Stimulated activated CD8-positive, alpha-beta memory T cell treated with anti-CD3 and anti-CD28 coated beads, Interleukin-15, amount 100 ng/mL, for 1 hour (primary cell): ENCODE measurements around the gene MEGF8.

Source experiments
- DNase-seq: peaks from one replicate; pipeline ENCODE4 v3.0.0-alpha.2; 2020; ENCODE audit warnings: low read depth

MEGF8 gene, protein sequence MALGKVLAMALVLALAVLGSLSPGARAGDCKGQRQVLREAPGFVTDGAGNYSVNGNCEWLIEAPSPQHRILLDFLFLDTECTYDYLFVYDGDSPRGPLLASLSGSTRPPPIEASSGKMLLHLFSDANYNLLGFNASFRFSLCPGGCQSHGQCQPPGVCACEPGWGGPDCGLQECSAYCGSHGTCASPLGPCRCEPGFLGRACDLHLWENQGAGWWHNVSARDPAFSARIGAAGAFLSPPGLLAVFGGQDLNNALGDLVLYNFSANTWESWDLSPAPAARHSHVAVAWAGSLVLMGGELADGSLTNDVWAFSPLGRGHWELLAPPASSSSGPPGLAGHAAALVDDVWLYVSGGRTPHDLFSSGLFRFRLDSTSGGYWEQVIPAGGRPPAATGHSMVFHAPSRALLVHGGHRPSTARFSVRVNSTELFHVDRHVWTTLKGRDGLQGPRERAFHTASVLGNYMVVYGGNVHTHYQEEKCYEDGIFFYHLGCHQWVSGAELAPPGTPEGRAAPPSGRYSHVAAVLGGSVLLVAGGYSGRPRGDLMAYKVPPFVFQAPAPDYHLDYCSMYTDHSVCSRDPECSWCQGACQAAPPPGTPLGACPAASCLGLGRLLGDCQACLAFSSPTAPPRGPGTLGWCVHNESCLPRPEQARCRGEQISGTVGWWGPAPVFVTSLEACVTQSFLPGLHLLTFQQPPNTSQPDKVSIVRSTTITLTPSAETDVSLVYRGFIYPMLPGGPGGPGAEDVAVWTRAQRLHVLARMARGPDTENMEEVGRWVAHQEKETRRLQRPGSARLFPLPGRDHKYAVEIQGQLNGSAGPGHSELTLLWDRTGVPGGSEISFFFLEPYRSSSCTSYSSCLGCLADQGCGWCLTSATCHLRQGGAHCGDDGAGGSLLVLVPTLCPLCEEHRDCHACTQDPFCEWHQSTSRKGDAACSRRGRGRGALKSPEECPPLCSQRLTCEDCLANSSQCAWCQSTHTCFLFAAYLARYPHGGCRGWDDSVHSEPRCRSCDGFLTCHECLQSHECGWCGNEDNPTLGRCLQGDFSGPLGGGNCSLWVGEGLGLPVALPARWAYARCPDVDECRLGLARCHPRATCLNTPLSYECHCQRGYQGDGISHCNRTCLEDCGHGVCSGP (N-terminal part only)

DNA sequence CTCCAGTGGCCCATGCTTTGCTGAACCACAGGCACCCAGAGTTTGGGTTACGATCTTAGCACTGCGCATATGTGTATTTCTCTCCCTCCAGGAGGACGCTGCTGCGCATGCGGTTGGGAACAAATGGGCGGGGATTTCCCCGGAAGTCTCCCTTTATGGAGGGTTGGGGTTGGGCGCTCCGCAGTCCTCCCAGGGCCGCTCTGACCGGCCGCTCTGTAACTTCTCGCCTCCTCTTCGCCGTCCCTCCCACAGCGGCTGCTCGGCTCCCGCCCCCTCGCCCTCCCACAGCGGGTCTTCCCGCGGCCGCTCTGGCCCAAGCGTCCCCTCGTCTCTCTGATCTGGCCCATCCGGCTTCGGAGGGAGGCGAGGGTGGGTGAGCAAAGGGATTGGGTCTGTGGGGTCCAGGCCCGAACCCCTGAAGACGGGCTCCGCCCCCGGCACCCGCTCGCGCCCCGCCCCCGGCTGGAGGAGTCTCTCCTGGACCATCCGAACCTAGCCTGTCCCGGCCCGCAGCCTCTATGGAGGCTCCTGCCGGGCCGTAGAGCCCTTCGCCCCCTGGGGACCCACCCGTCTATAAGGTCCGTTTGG lies at the start of gene MEGF8:
MEGF8 (plus strand) TSS at position 328 of the 588 bp plus-strand sequence. CDS start 609 bp downstream, outside the sequence.
- DNase-seq, result peak; percentile 98

DNA sequence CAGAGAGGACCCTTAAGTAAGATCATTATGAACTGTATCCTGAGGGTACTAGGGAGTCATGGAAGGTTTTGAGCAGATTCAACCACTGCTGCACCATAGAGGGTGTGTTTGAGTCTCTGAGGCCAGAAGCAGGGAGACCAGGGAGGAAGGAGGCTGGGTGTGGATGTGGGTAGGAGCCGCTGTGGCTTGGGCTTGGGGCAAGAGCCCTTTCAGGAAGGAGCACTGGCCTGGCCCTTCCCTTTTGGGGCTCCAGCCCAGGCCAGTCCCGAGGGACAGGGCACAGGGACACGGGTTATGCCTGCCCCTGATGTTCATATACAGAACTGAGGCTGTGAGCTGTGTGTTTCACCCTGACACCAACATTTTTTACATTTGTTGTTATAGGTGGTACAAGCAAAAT lies 49.2 kb upstream of the MEGF8 start:
- no peak for DNase-seq

DNA sequence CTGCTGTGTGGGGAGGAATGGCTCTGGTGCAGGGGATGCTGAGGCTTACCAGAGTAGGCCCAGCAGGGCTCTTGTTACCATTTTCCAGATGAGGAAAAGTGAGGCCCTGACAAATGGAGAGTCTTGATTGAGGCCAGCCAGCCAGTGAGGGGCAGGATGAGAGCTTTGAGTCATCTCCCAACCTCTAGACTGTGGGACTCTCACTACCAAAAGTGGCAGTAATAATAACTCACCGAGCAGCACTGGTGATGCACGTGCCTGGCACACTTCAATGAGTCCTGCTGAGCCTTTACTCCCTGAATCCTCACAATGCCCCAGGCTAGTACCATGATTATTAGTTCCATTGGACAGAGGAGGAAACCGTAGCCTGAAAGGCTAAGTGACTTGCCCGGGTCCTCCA lies 48.6 kb upstream of the MEGF8 start:
- no peak for DNase-seq

DNA sequence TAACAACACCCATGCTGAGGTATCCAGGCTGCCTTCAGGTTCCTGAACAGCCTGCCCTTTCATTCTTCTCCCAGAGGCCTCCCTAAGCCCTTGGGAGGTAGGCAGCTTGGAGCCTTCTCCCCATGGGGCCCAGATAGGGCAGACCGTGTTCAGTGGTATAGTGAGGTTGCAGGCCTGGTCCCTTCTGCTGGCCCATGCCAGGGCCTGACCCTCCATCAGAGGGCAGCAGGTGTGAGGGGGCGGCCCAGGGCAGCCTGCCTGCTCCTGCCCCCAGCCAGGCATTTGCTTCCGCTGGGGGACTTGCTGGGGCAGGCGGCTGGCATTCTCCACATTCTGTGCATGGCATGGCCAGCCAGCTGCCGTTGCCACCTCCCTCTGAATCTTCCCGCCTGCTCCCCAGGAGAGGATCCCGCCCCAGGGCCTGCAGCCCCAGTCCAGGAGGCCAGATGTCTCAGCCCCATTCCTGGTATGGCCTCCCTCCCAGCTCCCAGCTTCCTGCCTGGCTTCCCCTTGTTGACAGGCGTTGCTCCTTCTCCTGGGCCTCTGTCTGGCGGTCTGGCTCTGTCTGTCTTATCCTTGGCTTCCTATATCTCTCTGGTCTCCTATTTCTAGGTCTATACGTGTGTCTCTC lies 47.5 kb upstream of the MEGF8 start:
- no peak for DNase-seq

DNA sequence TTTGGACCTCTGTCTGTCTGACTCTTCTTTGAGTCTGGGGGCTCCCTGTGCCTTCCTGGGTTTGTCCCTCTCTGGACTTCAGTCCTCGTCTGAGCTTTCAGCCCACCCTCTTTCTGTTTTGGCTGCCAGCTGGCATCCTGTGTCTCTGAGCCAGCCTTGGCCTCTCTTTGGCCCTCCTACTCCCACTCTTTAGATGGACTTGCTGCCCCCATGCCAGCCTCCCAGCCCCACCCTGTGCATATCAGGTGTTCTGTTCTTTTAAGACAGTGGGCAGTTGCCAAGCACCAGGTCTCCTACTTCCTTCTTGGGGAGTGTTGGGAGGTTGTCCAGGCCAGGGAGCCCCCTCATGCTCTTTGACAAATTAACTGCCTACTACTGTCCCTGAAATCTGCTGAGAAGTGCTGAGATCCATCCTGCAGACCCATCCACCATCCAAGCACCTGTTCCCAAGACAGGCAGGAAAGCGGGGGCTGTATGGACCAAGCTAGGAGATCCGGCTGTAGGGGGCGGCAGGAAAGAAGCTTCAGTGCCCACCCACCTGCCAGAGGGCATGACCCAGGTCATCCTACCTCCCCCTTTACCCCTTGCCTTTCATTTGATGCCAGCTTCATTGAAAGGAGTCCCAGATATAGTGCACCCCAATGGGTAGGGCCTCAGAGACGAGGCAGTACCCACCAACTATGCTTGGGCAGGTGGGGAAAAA lies 46.8 kb upstream of the MEGF8 start:
- DNase-seq, result no peak

DNA sequence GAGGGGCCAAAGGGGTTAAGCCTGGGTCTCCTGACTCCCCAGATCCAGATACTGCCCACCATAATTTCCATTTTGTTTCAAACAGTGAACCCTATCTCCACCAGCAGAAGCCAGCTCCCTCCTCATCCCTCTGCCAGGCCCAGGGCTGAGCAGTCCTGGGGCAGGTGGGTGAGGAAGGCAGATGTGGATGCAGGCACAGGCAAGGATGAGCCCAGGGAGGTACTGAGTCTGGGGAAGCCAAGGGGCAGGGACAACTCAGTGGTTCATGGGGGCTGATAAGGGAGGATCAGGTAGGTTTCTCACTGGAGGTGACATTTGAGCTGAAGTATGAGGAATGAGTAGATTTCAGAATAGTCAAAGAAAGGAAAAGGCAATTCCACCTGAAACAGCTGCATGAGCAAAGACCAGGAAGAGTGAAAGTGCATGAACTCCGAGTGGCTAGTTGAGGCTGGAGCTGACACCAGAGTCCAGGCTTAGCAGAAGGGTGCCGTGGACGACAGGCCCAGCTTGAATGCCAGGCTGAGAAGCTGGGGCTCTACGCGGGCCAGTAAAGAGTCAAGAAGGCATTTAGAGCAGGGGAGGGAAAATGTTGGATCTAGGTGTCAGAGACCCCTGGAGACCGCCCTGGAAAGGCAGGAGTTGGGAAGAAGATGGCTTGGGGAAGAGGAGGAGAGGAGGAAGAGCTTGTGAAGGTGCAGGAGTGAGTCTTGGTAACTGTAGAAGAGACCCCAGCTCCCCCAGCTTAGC lies 46.1 kb upstream of the MEGF8 start:
- no peak for DNase-seq

DNA sequence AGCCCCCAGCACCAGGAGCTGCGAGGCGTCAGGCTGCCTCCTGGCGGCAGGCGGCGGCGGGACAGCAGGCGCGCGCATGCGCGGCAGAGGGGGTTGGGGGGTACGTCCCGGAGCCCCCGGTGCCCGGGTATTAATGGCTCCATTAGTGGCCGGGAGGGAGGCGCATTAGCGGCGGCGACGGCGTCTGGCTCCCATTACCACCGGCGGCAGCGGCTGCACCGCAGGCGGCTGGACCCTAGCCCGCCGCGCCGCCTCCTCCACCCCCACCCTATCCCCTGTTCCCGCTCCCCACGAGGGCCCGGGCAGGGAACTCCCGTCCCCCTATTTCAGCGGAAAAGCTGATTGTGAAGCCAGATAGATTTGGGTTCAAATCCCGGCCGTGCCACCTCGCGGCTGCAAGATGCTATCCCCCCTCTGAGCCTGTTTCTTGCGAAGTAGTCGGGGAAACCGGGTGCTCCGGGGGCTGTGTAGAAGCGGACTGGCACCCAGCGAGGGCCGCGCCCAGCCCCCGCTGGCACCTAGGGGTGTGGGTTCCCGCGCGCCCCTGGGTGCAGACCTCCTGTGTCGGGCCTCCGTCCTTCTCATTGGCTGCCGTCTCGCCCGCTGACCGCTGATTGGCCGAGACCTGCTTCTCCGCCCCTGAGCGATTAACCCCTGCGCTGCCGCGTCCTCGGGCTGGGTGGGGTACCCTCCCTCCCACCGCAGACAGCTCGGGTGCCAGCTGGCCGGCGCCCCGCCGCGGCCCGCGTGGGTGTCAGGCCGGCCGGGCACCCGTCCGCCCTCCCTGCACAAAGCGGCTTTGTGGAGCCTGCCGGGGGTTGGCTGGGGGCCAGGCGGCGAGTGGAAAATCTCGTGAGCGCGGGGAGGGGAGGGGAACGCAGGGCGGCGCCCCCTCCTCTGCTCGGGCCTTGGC lies 45.3 kb upstream of the MEGF8 start:
- peak; percentile 67 for DNase-seq

DNA sequence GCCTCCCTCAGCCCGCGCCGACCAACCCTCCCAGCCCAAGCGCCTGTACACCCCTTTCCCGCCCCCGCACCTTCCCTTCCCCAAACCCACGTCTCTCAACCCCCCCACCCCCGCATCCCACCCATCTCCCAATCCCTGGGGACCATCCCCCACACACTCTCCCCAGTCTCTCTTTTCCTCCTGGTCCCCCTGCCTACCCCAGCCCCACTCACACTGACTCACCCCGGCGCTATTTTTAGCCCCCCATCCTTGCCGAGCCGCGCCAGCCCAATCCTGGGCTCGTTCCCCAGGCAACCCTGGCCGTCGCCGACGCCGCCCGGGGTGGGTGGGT lies 44.7 kb upstream of the MEGF8 start:
- DNase-seq, result no peak

DNA sequence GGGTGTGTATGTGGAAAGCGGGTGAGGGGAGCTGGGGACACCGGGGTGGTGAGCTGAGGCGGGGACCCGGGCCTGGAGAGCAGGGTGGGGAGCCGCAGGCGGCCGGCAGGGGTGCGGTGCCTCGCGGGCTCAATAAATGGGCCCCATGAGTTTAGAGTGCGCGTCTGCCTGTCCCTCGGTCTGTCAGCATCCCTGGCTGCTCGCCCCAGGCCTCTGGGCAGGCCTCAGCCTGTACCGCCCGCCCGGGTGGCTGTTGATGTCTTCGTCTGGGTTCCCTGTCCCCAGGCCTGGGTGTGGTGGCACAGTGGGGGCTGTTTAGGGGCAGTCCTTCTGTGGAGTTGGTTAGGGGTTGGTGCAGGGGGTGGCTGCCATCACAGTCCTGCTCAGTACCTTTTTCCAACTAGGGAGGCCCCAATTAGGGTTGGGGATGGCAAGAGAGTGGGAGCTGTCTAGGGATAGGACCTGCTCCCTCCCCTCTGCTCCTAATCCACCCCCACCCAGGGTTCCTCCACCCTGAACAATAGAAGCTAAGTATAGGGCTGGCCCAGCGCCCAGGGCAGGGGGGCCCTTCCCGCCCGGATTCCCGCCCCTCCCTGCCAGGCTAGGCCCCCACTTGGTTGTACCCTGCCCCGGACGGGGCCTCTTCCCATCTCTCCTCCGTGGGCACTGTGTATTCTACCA lies 44.1 kb upstream of the MEGF8 start:
- no peak for DNase-seq

DNA sequence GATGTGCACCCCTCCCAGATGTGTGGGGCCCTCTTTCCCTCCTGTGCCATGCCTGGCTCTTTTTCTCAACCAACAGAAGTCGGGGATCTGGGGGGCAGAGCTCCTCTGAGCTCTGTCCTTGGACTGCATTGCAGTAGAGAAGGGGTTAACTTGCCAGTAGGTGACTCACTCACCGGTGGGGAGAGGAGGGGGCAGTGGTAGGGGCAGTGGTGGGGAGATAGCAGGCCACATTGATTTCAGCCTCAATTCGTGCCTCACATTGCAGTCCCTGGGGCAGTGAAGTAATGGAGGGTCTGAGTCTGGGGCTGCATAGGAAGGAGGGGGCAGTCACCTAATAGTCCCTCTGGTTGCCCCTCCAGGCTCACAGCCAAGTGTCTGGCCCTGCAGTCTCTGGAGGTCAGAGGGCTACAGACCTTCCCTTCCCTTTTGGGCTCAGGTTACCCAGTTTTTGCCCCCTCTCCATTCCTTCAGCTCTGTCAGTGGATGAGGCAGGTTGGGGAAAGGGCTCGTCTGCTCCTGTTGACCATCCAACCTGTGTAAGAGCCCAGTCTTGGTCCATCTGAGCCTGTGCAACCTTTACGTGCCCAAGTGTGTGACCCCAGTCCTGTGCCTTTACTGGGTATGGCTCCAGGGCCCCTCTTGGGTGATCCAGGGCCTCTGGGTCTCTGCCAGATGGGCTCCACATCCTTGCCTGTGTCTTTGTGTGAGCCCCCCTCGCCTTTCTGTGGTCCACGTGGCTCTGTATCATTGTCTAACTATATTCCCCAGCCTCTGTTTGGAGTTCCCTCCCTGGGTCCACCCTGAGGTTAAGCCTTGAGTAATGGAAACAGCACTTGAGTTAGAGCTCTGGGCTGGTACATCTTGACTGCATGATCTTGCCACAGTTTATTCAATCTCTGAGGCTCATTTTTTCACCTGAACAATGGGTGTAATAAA lies 43.3 kb upstream of the MEGF8 start:
- no peak for DNase-seq

DNA sequence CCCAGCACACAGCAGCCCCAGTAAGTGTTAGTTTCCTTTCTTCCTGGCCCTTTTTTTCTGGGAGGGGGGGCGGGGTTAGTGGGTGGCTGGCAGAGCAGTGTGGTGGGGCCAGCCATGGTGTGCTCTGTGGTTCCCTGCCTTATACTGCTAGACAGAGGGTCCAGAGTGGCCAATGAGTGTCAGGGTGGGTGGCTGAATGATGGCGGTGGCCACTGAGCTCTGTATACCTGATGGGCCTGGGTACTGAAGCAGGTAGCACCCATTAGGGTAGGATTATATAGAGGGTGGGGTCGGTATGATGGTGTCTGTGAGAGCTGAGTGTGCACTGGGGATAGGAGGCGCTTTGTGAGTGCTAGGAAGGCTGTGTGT lies 42.6 kb upstream of the MEGF8 start:
- DNase-seq, result no peak

DNA sequence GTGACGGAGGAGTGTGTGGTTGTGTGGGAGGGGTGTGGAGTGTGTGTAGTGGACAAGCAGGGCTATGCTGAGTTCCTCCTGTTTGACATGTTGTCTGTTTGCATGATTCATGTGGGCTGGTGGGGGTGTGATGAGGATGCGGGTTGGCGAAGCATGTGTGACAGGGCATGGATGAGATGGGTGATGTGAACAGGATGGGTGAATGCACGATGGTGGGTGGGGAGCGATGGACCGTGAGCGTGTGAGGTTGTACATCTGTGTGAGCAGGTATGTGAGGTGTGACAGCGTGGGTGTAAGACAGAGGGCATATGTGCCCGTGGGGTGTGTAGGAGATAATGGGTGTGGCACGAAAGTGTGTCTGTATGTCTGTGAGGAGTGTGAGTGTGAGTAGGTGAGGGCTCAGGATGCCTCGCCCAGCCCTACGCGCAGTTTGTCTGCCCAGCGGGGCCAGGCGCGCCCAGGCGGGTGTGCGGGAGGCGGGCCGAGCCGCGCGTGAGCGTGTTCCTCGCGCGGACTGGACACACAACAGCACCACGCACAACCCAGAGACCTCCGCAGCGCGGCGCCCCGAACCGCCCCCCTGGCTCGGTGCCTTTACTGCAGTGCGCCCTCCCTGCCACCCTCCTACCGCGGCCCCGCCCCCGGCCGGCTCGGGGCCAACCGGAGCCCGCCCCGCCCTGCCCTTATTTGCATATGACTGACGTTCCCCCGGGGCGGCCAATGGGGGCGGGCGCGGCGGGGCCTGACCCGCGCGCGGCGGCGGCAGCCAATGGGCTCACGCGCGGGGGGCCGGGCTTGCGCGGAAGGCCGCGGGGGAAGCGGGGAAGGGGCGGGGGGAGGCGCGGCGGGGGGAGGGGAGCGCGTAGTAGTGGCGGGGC lies 42.0 kb upstream of the MEGF8 start:
- peak; percentile 87 for DNase-seq

DNA sequence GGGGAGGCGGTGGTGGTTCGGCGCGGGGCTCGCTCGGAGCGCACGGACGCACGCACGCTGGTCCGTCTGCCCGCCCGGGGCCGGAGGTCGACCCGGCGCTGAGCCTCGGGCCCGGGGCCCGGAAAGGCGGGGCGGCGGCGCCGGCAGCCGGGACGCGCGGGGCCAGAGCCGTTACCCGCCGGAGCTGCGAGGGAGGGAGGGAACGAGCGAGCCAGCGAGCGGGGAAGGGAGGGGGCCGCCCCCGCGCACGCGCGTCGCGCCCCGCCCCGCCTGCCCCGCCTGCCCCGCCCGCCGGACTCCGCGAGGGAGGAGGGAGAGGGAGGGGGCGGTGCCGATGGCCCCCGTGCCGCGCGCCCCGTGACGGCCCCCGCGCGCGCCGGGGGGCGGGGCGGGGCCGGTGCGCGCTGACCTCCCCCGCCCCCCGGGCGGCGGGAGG lies 41.4 kb upstream of the MEGF8 start:
- DNase-seq, result peak; percentile 56

DNA sequence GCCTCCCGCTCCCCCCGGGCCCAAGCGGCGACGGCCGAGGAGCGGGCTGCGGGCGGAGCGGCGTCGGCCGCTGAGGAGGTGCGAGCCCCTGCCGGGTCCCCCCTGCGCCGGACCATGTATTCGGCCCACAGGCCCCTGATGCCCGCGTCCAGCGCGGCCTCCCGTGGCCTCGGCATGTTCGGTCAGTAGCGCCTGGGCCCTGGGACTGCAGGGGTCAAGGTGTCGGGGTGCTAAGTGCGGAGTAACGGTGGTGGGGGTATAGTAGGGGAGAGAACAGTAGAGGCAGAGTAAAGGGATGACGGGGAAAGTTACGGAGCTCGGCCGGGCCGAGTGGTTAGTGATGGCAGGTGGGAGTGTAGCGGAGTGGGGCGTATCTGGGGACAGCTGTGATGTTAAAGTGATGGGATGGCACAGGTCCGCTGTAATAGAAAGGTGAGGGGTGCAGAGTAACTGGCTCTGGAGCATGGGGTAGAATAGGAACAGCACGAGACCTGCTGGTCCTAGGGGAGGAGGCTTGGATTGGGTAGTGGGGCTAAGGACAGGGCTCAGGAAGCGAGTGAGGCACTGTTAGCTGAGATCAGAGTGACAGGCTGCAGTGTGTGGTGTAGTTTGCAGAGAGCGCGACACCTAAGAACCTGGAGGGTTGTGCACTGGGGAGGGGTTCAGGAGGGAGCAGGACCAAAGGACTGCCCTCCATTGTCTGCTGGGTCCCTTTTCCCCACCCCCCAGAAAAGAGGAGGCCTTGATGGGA lies 40.7 kb upstream of the MEGF8 start:
- DNase-seq, result no peak

DNA sequence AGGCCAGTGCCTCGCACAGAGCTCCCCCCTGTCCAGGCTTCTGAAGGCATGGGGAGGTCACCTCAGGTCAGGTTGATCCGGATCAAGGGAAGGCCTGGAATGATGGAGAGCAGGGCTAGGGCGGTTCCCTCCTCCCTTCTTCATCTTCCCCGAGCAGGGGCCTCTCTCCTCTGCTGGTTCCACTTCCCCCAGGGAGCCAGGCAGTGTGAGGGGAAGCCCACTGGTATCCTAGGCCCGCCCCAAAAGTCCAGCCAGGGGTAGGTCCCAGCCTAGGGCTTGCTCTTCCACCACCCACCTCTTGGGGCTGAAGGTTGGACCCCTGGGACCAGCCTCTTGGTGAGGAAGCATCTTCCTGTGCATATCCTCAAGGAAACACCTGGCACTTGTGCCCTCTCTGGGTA lies 39.9 kb upstream of the MEGF8 start:
- no peak for DNase-seq

DNA sequence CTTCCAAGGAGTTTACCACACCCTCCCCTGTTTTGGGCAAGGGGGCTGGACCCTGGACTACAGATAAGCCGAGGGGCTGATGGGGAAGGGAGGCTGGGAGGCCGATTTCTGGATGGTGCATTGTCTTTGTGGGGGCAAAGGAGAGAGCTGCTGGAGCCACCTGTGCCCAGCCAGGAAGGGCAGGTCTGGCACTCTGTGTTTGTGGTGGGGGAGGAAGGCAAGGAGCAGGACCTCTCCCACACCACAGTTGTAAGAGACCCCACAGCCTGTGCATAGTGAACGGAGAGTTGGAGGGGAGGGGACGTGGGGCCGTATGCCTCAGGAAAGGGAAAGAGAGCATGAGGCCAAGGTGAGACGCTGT lies 39.5 kb upstream of the MEGF8 start:
- DNase-seq, result no peak
